ENCODE results near the gene CIB2. TPM values are rescaled to one million over a fixed set of nuclear protein-coding genes. Genes with fewer than 3 reads are reported as not detected.

Gene CIB2
- 1.2 and 1.9 TPM in 2 replicates for total RNA-seq

GRCh38 chr15:78131295-78132061 lies at the start of gene CIB2:
CIB2 (minus strand) TSS chr15:78131445; CDS start chr15:78131215, 230 bp downstream.
- H3K36me3 Mint-ChIP-seq (ENCODE audit: low read depth) = no peaks in the 10 kb centered on the region
- peak; percentile 82 for DNase-seq (ENCODE audit: low spot score)
- peaks cover 22% of the 10 kb centered on the region for H3K4me1 Mint-ChIP-seq (ENCODE audit: low read depth)
- intact Hi-C loops (cut with micrococcal nuclease) = loop anchor here (1.0 to 5.0 kb wide), 5 partner anchors 18 to 110 kb away; partner anchors contain the start of gene IDH3A
- no peaks in the 10 kb centered on the region for H3K9me3 Mint-ChIP-seq
- peaks cover 11% of the 10 kb centered on the region for H3K27me3 Mint-ChIP-seq (ENCODE audit: insufficient read depth)
- H3K27ac Mint-ChIP-seq = peak within 1 kb of the TSS; percentile 57
- H3K4me3 Mint-ChIP-seq = peak within 1 kb of the TSS; percentile 84

GRCh38 chr15:78179906-78180305 lies 48.7 kb upstream of the CIB2 start:
- Mint-ChIP-seq H3K4me3 (no peak overlapping the region), H3K27me3 (ENCODE audit: insufficient read depth) (peaks cover 2% of the 10 kb centered on the region), H3K9me3 (no peaks in the 10 kb centered on the region), H3K4me1 (ENCODE audit: low read depth) (peaks cover 5% of the 10 kb centered on the region), H3K27ac (no peak overlapping the region), H3K36me3 (ENCODE audit: low read depth) (peaks cover 1% of the 10 kb centered on the region)
- DNase-seq (ENCODE audit: low spot score) = no peak
- intact Hi-C loops (cut with micrococcal nuclease) = no loop called here

GRCh38 chr15:78179286-78179840 lies 48.1 kb upstream of the CIB2 start:
- no peak overlapping the region for H3K27ac Mint-ChIP-seq
- peaks cover 3% of the 10 kb centered on the region for H3K36me3 Mint-ChIP-seq (ENCODE audit: low read depth)
- H3K4me3 Mint-ChIP-seq = no peak overlapping the region
- H3K9me3 Mint-ChIP-seq = no peaks in the 10 kb centered on the region
- no peak for DNase-seq (ENCODE audit: low spot score)
- peaks cover 10% of the 10 kb centered on the region for H3K4me1 Mint-ChIP-seq (ENCODE audit: low read depth)
- H3K27me3 Mint-ChIP-seq (ENCODE audit: insufficient read depth) = no peaks in the 10 kb centered on the region
- intact Hi-C loops (cut with micrococcal nuclease) = no loop called here

- no peak for DNase-seq (ENCODE audit: low spot score)
- Mint-ChIP-seq H3K9me3 (no peaks in the 10 kb centered on the region), H3K36me3 (ENCODE audit: low read depth) (peaks cover 8% of the 10 kb centered on the region), H3K4me3 (no peak overlapping the region), H3K27me3 (ENCODE audit: insufficient read depth) (no peaks in the 10 kb centered on the region), H3K4me1 (ENCODE audit: low read depth) (peaks cover 19% of the 10 kb centered on the region), H3K27ac (no peak overlapping the region)
- intact Hi-C loops (cut with micrococcal nuclease) = no loop called here
These were observed 46.8 kb upstream of the CIB2 start for GRCh38 chr15:78178064-78178463.

GRCh38 chr15:78177447-78177873 lies 46.2 kb upstream of the CIB2 start:
- Mint-ChIP-seq H3K36me3 (ENCODE audit: low read depth) (peaks cover 12% of the 10 kb centered on the region), H3K9me3 (no peaks in the 10 kb centered on the region), H3K27ac (no peak overlapping the region), H3K27me3 (ENCODE audit: insufficient read depth) (no peaks in the 10 kb centered on the region), H3K4me3 (no peak overlapping the region), H3K4me1 (ENCODE audit: low read depth) (peaks cover 24% of the 10 kb centered on the region)
- no peak for DNase-seq (ENCODE audit: low spot score)
- intact Hi-C loops (cut with micrococcal nuclease) = loop anchor here (2.0 kb wide), 1 partner anchor 63 kb away; no protein-coding TSS in a partner anchor

- no peak for DNase-seq (ENCODE audit: low spot score)
- peak overlapping the region; percentile 32 for H3K27ac Mint-ChIP-seq
- intact Hi-C loops (cut with micrococcal nuclease) = no loop called here
- H3K4me1 Mint-ChIP-seq (ENCODE audit: low read depth) = peaks cover 38% of the 10 kb centered on the region
- no peaks in the 10 kb centered on the region for H3K9me3 Mint-ChIP-seq
- H3K36me3 Mint-ChIP-seq (ENCODE audit: low read depth) = peaks cover 26% of the 10 kb centered on the region
- H3K4me3 Mint-ChIP-seq = no peak overlapping the region
- H3K27me3 Mint-ChIP-seq (ENCODE audit: insufficient read depth) = no peaks in the 10 kb centered on the region
These were observed 44.1 kb upstream of the CIB2 start for GRCh38 chr15:78175330-78175729.

- Mint-ChIP-seq H3K36me3 (ENCODE audit: low read depth) (peaks cover 33% of the 10 kb centered on the region), H3K4me3 (no peak overlapping the region), H3K4me1 (ENCODE audit: low read depth) (peaks cover 40% of the 10 kb centered on the region), H3K27ac (no peak overlapping the region), H3K9me3 (no peaks in the 10 kb centered on the region), H3K27me3 (ENCODE audit: insufficient read depth) (no peaks in the 10 kb centered on the region)
- intact Hi-C loops (cut with micrococcal nuclease) = no loop called here
- no peak for DNase-seq (ENCODE audit: low spot score)
These were observed 43.2 kb upstream of the CIB2 start for GRCh38 chr15:78174401-78174800.

GRCh38 chr15:78171864-78172472 lies 40.7 kb upstream of the CIB2 start:
- peaks cover 61% of the 10 kb centered on the region for H3K4me1 Mint-ChIP-seq (ENCODE audit: low read depth)
- DNase-seq (ENCODE audit: low spot score) = no peak
- H3K36me3 Mint-ChIP-seq (ENCODE audit: low read depth) = peaks cover 51% of the 10 kb centered on the region
- intact Hi-C loops (cut with micrococcal nuclease) = loop anchor here (1.0 kb wide), 1 partner anchor 54 kb away; no protein-coding TSS in a partner anchor
- no peak overlapping the region for H3K4me3 Mint-ChIP-seq
- H3K27me3 Mint-ChIP-seq (ENCODE audit: insufficient read depth) = no peaks in the 10 kb centered on the region
- no peaks in the 10 kb centered on the region for H3K9me3 Mint-ChIP-seq
- no peak overlapping the region for H3K27ac Mint-ChIP-seq

- peaks cover 57% of the 10 kb centered on the region for H3K36me3 Mint-ChIP-seq (ENCODE audit: low read depth)
- no peaks in the 10 kb centered on the region for H3K27me3 Mint-ChIP-seq (ENCODE audit: insufficient read depth)
- peak overlapping the region; percentile 61 for H3K27ac Mint-ChIP-seq
- H3K4me1 Mint-ChIP-seq (ENCODE audit: low read depth) = peaks cover 63% of the 10 kb centered on the region
- intact Hi-C loops (cut with micrococcal nuclease) = loop anchor here (1.0 kb wide), 1 partner anchor 55 kb away; no protein-coding TSS in a partner anchor
- no peak for DNase-seq (ENCODE audit: low spot score)
- H3K4me3 Mint-ChIP-seq = no peak overlapping the region
- H3K9me3 Mint-ChIP-seq = no peaks in the 10 kb centered on the region
These were observed 39.9 kb upstream of the CIB2 start for GRCh38 chr15:78170848-78171773.

GRCh38 chr15:78168608-78169007 lies 37.4 kb upstream of the CIB2 start:
- Mint-ChIP-seq H3K27ac (no peak overlapping the region), H3K4me3 (no peak overlapping the region), H3K27me3 (ENCODE audit: insufficient read depth) (no peaks in the 10 kb centered on the region), H3K9me3 (no peaks in the 10 kb centered on the region), H3K4me1 (ENCODE audit: low read depth) (peaks cover 54% of the 10 kb centered on the region), H3K36me3 (ENCODE audit: low read depth) (peaks cover 67% of the 10 kb centered on the region)
- DNase-seq (ENCODE audit: low spot score) = no peak
- intact Hi-C loops (cut with micrococcal nuclease) = loop anchor here (5.0 kb wide), 1 partner anchor 36 kb away; the partner anchor contains the start of gene CIB2

GRCh38 chr15:78167227-78167888 lies 36.1 kb upstream of the CIB2 start:
- intact Hi-C loops (cut with micrococcal nuclease) = loop anchor here (1.0 to 5.0 kb wide), 2 partner anchors 18 to 35 kb away; partner anchors contain the start of genes CIB2 and IDH3A
- peak overlapping the region; percentile 80 for H3K27ac Mint-ChIP-seq
- peak overlapping the region; percentile 50 for H3K4me3 Mint-ChIP-seq
- H3K36me3 Mint-ChIP-seq (ENCODE audit: low read depth) = peaks cover 64% of the 10 kb centered on the region
- peak; percentile 48 for DNase-seq (ENCODE audit: low spot score)
- H3K4me1 Mint-ChIP-seq (ENCODE audit: low read depth) = peaks cover 44% of the 10 kb centered on the region
- H3K9me3 Mint-ChIP-seq = no peaks in the 10 kb centered on the region
- H3K27me3 Mint-ChIP-seq (ENCODE audit: insufficient read depth) = no peaks in the 10 kb centered on the region

- intact Hi-C loops (cut with micrococcal nuclease) = no loop called here
These were observed 32.8 kb upstream of the CIB2 start for GRCh38 chr15:78164010-78164409.

More at GRCh38 chr15:78164010-78164409, 32.8 kb upstream of the CIB2 start:
- Mint-ChIP-seq H3K4me1 (ENCODE audit: low read depth) (peaks cover 29% of the 10 kb centered on the region), H3K27ac (no peak overlapping the region), H3K4me3 (no peak overlapping the region), H3K27me3 (ENCODE audit: insufficient read depth) (no peaks in the 10 kb centered on the region), H3K36me3 (ENCODE audit: low read depth) (peaks cover 62% of the 10 kb centered on the region), H3K9me3 (no peaks in the 10 kb centered on the region)
- no peak for DNase-seq (ENCODE audit: low spot score)
